T1000 (cell line): Measurements from ENCODE around the gene CYTIP.

Source experiments
- DNase-seq: peaks from one replicate; lab custom pipeline; 2025; ENCODE audit warnings: mixed read lengths; lab: John Stamatoyannopoulos, UW

The CYTIP gene

GRCh38 chr2:157463002-157463401 lies 19.1 kb upstream of the CYTIP start:
- no peak for DNase-seq

- no peak for DNase-seq
These were observed 17.0 kb upstream of the CYTIP start for GRCh38 chr2:157460897-157461296.

- DNase-seq, result no peak
These were observed 16.5 kb upstream of the CYTIP start for GRCh38 chr2:157460384-157460837.

GRCh38 chr2:157459486-157459885 lies 15.6 kb upstream of the CYTIP start:
- DNase-seq, result no peak

GRCh38 chr2:157447741-157448140 lies 3.9 kb upstream of the CYTIP start:
- no peak for DNase-seq

GRCh38 chr2:157447031-157447430 lies 3.1 kb upstream of the CYTIP start:
- no peak for DNase-seq

- no peak for DNase-seq
These were observed 752 bp upstream of the CYTIP start for GRCh38 chr2:157444641-157445040.

DNA sequence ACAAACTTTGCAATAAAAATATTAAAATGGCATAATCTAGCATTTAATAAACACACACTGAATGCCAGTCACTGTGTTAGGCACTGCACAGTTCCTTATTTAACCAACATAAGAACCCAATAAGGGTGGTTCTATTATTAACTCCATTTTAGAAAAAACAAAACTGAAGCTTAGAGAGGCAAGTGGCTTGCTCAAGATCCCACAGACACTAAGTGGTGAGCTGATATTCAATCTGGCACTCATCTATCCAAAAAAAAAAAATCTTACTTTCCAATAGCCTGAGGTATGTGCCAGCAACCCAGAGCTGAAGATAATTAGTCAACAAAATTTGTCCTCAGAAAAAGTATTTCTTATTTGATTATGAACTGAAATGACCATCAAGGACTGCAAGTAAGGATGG lies 799 bp downstream of the CYTIP start:
- DNase-seq, result no peak

DNA sequence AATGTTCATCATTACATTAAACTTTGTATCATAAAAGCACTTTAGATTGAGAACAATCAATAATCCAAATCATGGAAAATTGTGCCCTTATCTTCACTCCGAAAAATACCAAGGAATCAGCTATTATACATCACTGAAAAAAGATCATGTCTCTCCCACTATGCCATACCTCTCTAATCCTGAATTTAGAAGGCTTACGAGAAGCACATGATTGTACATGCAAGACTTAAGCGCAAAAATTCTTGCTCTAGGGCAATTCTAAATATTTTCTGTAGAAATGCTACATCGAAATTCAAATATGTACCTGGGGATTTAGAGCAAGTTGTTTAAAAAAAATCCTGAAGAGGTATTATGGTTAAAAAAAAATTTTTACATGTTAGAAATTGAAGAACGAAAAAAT lies 1.3 kb downstream of the CYTIP start:
- DNase-seq, result no peak

DNA sequence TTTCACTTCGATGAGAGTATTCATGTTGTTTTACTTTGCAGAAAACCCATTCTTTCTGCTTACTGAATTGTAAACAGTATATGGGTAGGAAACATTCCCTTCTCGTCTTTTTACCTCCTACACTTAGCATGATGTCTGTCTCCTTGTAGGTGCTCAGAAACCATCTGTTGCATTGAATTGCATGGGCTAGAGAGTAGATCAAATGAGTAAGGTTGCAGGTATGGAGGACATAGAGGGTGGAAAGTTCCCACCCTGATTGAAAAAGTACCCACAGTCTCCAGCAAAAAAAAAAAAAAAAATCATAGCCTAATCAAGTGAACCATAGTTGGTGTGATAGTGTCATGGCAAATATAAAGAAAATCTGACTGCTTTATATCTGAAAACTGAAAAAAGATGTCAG lies 1.7 kb downstream of the CYTIP start:
- DNase-seq, result no peak

DNA sequence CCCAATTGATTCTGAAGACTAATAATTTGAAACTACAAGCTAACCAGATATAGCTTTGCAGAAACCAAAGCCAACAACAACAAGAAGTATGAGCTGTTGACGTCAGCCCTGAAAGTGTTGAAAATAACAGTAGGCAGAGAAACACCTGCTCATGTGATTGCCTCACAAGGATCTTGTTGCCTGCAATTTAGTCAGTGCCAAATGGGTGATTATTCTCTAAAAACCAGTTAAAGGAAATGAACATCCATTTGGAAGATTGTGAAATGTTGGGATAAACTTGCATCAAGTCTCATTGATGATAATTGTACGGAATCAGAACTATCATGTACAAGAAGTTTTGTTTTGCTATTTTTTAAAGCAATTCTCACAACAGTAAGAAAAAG lies 2.8 kb downstream of the CYTIP start:
- no peak for DNase-seq

- no peak for DNase-seq
These were observed 3.4 kb downstream of the CYTIP start for GRCh38 chr2:157440404-157441071.

DNA sequence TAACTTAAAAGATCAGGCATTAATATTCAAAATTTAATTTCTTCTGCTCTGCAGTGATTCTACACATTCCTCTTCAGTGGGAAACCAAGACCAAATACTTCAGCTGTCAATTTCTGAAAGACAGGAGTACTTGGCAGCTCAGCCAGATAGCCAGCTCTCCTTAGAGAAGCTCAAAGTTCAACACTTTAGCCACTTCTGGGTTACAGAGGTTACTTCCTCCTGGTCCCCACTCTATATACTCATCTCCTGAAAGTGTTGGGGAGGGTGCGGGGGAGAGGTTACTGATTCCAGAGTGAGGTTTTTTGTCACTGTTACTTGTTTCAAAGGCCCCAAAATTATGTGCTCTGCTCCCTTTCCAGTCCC lies 4.1 kb downstream of the CYTIP start:
- no peak for DNase-seq

GRCh38 chr2:157438863-157439823 lies 4.7 kb downstream of the CYTIP start:
- DNase-seq, result no peak

DNA sequence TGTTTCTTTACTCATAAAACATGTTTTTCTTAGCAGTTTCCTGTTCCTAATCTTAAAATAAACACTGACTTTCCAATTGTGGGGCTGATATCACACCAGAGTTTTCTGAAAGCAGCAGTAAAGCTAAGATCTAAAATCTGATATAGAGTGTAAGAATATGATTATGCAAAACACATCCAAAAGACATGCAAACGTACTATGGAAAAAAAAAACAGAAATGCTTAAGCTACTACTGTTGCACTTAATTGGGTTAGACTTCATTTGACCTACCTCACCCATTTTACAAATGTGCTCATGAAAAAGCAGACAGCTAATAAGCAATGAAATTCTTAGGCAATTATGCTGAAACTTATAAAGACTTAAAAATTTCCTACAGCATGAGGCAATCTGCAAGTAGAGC lies 10.5 kb downstream of the CYTIP start:
- DNase-seq, result no peak

DNA sequence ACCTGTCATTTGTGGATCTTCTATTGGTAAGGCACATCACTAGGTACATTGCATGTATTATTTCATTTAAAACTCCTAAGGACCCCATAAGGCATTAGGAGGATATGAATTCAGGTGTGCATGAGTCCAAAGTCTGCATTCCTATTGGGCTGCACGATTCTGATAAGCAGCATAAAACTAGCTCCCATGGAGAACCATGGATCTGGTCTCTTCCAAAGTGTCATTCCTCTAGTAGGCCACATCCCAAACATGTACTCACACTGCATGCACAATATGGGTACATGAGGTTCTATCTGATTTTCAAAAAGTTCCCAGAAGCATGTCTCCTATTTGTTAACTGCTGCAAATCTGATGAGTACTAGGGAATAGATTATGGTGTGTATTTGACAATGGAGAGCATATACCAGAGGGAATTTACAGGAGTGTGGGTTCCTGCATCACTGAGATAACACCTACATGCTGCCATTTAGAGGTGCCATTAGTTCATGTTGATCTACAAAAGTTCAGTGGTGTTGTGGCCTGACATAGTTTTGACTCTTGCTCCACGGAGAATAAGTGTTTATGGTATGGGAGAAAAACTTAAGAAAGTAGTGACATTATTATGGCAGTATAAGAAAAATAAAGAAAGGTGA lies 11.3 kb downstream of the CYTIP start:
- no peak for DNase-seq

GRCh38 chr2:157431176-157431575 lies 12.7 kb downstream of the CYTIP start:
- no peak for DNase-seq

GRCh38 chr2:157428500-157429175 lies 15.3 kb downstream of the CYTIP start:
- no peak for DNase-seq

DNA sequence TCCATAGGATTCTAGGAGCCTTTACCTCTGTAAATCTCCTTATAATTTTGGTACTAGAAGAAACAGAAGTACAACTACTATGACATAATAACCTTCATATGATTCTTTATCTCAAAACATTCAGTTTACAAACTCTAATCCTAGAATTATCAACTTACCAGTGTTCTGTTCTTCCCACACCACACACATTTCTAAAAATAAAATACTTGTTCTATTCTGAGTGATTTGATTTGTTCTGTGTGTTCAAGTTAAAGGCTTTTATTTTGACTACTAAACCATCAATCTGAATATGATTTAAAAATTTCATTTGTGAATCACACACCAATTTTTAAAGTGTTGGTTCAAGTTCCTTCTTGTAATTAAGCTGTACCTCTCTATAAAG lies 16.0 kb downstream of the CYTIP start:
- no peak for DNase-seq

DNA sequence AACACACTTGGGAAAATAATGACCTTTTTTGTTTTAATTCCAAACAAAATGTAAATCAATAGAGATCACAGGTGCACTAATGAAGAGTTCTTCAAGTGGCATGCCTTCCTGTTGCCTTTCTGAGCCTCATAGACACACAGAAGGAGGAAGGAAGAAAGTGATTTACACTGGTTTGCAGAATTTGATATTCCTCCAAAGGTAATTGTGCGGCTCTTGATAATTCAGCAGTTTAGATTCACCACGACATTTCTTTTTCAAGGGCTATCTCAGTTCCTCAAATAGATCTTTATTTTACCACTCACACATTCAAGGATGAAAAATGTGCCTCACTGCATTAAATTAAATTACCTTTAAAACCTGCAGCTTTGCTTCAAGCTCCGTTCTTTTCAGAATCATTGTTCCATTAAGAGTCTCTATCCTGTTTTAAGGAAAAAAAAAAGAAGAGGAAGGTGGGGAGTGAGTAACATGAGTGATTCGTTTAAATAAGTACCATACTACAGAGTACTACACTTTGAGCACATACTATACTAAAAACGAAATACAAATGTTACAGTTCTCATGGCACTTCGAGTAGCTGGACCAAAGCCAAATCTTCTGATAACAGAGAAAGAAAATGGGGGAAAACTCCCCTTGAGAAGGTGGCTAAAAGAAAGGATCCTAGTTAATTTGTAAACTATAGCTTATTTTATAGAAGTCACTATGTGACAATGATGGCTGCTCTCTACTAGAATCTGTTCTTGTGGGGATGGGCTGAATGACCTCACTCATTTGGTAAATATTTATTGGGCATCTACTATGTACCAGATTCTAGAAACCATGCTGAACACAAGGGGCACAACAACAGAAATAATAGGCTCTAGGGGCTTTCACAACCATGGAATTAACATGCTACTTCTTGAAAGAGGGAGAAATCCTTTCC lies 16.6 kb downstream of the CYTIP start:
- DNase-seq, result no peak

GRCh38 chr2:157426477-157426994 lies 17.4 kb downstream of the CYTIP start:
- no peak for DNase-seq
